SU-DHL-6 (cell line): ENCODE measurements around the gene LHX4.
"Not testable (repeated sequence)": the region's sequence is repeated elsewhere in the genome, so short reads cannot be mapped to it uniquely, and the experiment has no call there.

Source experiments
- EZH2phosphoT487 ChIP-seq: fragments of 200-600 bp; sonication (generic), shearing (Covaris generic); conservative IDR thresholded peaks from 2 replicates; pipeline ENCODE4 v1.6.1; 2018; ENCODE audit warnings: mild to moderate bottlenecking, antibody characterized with exemption, low read length, moderate library complexity, mixed read lengths
- TF ChIP-seq, protein P1 (sequence below): fragments of 200-600 bp; sonication (generic); IDR thresholded peaks from one replicate; pipeline ENCODE4 v1.5.1; 2017; ENCODE audit warnings: antibody characterized with exemption, mild to moderate bottlenecking, low read length, moderate library complexity; ENCODE audit not compliant: insufficient read depth, poor library complexity, severe bottlenecking

DNA sequence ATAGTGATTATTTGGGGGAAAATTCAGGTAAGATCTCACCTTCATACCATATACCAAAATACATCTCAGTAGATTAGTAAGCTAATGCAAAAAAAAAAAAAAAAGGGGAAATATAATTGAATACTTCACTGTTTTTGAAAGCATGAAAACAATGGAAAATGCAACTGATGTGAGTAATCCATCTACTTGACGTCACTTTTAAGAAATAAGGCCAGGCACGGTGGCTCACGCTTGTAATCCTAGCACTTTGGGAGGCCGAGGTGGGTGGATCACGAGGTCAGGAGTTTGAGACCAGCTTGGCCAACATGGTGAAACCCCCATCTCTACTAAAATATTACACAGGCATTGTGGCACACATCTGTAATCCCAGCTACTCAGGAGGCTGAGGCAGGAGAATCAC, 27.5 kb upstream of the LHX4 start:
- TF ChIP-seq, protein P1, sequence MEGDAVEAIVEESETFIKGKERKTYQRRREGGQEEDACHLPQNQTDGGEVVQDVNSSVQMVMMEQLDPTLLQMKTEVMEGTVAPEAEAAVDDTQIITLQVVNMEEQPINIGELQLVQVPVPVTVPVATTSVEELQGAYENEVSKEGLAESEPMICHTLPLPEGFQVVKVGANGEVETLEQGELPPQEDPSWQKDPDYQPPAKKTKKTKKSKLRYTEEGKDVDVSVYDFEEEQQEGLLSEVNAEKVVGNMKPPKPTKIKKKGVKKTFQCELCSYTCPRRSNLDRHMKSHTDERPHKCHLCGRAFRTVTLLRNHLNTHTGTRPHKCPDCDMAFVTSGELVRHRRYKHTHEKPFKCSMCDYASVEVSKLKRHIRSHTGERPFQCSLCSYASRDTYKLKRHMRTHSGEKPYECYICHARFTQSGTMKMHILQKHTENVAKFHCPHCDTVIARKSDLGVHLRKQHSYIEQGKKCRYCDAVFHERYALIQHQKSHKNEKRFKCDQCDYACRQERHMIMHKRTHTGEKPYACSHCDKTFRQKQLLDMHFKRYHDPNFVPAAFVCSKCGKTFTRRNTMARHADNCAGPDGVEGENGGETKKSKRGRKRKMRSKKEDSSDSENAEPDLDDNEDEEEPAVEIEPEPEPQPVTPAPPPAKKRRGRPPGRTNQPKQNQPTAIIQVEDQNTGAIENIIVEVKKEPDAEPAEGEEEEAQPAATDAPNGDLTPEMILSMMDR = not testable (repeated sequence)
- TF ChIP-seq EZH2phosphoT487 = not testable (repeated sequence)
